C4-2B (cell line): Measurements from ENCODE around the gene SNAP29.
"Not testable (repeated sequence)": the region's sequence is repeated elsewhere in the genome, so short reads cannot be mapped to it uniquely, and the experiment has no call there.

Experiments used
- ZFX ChIP-seq: fragments of 450-650 bp; IDR thresholded peaks from 2 replicates; pipeline ENCODE4 v1.6.1; 2017
- TF ChIP-seq, protein P1 (sequence below): fragments of 450-650 bp; conservative IDR thresholded peaks from 2 replicates; pipeline ENCODE4 v1.5.1; 2017; ENCODE audit warnings: mild to moderate bottlenecking

DNA sequence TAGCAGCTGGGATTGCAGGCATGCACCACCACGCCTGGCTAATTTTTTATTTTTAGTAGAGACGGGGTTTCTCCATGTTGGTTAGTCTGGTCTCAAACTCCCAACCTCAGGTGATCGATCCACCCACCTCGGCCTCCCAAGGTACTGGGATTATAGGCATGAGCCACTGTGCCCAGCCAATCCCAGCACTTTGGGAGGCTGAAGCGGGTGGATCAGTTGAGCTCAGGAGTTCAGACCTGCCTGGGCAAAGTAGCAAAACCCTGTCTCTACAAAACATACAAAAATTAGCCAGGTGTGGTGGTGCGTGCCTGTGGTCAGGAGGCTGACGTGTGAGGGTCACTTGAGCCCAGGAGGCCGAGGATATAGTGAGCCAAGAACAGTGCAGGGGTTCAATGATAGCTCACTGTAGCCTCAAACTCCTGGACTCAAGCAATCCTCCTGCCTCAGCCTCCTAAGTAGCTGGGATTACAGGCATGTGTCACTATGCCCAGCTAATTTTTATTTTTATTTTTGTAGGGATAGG lies 37.0 kb upstream of the SNAP29 start:
- TF ChIP-seq, protein P1, sequence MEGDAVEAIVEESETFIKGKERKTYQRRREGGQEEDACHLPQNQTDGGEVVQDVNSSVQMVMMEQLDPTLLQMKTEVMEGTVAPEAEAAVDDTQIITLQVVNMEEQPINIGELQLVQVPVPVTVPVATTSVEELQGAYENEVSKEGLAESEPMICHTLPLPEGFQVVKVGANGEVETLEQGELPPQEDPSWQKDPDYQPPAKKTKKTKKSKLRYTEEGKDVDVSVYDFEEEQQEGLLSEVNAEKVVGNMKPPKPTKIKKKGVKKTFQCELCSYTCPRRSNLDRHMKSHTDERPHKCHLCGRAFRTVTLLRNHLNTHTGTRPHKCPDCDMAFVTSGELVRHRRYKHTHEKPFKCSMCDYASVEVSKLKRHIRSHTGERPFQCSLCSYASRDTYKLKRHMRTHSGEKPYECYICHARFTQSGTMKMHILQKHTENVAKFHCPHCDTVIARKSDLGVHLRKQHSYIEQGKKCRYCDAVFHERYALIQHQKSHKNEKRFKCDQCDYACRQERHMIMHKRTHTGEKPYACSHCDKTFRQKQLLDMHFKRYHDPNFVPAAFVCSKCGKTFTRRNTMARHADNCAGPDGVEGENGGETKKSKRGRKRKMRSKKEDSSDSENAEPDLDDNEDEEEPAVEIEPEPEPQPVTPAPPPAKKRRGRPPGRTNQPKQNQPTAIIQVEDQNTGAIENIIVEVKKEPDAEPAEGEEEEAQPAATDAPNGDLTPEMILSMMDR: not testable (repeated sequence)
- not testable (repeated sequence) for TF ChIP-seq ZFX
